Lower leg skin (tissue), 4 donors: ENCODE data around the gene RGL4. TPM values are rescaled to one million over a fixed set of nuclear protein-coding genes. Genes with fewer than 3 reads are reported as not detected.

ENCODE experiments used
- DNase-seq, 2 donors: peaks; one replicate each; pipeline ENCODE4 v3.0.0-alpha.2; 2019; ENCODE audit warnings: low spot score in 2 of 2
- H3K4me3 ChIP-seq: fragments of 200-600 bp; sonication (generic); 2 replicates; pipeline ENCODE4 v1.5.1; 2017; ENCODE audit warnings: mild to moderate bottlenecking, low read depth; ENCODE audit not compliant: poor library complexity, severe bottlenecking
- POLR2A ChIP-seq, 2 donors: fragments of 450-650 bp; IDR thresholded peaks; one replicate each; pipeline ENCODE4 v1.6.1; 2016 to 2017; ENCODE audit warnings: antibody characterized with exemption in 2 of 2, mild to moderate bottlenecking in 1 of 2, moderate library complexity in 1 of 2
- WGBS, 2 donors: methylation state at CpG; one replicate each; pipeline ENCODE4 v1.1.5; 2018; 5-methylcytosine and 5-hydroxymethylcytosine counted together
- intact Hi-C: fragments of 100-400 bp; cut with DNase I; formaldehyde crosslinking; loops from one replicate; pipeline ENCODE4 v1.15.0; 2023; ENCODE audit warnings: low total_unique reads
- total RNA-seq, 4 donors: library from RNA; depleted of rRNA; stranded (reverse); fragments of >200 nt; gene quantifications; one replicate each; pipeline ENCODE4 v1.1.0, GENCODE V29; 2016
- TF ChIP-seq, protein P1 (sequence below), 3 donors: fragments of 450-650 bp; IDR thresholded peaks; one replicate each; pipeline ENCODE4 v1.5.1; 2016; ENCODE audit warnings: antibody characterized with exemption in 3 of 3, mild to moderate bottlenecking in 3 of 3, moderate library complexity in 2 of 3

RGL4 gene
- total RNA-seq, 4 donors from 2014 or later = 0.39 TPM; not detected in 3

DNA sequence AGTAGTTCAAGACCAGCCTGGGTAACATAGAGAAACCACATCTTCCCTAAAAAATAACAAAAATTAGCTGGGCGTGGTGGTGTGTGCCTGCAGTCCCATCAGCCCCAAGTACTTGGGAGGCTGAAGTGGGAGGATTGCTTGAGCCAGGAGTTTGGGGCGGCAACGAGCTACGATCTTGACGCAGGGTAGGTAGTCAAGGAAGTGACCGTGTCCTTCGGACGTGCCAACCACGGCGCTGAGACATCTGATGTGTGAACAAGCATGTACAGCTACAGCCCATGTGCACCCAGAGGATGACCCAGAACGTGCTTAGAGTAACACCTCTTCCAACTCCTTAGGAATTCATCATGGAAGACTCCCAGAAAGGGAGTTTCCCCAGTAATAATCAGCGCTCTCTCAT is 21.4 kb downstream of the RGL4 start:
- no peak for DNase-seq
- H3K4me3 ChIP-seq = no peak overlapping the region
- no peak for TF ChIP-seq POLR2A (IDR thresholded peaks at IDR 0.05)
- TF ChIP-seq, protein P1, sequence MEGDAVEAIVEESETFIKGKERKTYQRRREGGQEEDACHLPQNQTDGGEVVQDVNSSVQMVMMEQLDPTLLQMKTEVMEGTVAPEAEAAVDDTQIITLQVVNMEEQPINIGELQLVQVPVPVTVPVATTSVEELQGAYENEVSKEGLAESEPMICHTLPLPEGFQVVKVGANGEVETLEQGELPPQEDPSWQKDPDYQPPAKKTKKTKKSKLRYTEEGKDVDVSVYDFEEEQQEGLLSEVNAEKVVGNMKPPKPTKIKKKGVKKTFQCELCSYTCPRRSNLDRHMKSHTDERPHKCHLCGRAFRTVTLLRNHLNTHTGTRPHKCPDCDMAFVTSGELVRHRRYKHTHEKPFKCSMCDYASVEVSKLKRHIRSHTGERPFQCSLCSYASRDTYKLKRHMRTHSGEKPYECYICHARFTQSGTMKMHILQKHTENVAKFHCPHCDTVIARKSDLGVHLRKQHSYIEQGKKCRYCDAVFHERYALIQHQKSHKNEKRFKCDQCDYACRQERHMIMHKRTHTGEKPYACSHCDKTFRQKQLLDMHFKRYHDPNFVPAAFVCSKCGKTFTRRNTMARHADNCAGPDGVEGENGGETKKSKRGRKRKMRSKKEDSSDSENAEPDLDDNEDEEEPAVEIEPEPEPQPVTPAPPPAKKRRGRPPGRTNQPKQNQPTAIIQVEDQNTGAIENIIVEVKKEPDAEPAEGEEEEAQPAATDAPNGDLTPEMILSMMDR (IDR thresholded peaks at IDR 0.05) = no peak
- WGBS, 2 donors = 92 to 94% methylated on average over 12 of the region's 12 CpGs
- intact Hi-C loops = no loop called here

DNA sequence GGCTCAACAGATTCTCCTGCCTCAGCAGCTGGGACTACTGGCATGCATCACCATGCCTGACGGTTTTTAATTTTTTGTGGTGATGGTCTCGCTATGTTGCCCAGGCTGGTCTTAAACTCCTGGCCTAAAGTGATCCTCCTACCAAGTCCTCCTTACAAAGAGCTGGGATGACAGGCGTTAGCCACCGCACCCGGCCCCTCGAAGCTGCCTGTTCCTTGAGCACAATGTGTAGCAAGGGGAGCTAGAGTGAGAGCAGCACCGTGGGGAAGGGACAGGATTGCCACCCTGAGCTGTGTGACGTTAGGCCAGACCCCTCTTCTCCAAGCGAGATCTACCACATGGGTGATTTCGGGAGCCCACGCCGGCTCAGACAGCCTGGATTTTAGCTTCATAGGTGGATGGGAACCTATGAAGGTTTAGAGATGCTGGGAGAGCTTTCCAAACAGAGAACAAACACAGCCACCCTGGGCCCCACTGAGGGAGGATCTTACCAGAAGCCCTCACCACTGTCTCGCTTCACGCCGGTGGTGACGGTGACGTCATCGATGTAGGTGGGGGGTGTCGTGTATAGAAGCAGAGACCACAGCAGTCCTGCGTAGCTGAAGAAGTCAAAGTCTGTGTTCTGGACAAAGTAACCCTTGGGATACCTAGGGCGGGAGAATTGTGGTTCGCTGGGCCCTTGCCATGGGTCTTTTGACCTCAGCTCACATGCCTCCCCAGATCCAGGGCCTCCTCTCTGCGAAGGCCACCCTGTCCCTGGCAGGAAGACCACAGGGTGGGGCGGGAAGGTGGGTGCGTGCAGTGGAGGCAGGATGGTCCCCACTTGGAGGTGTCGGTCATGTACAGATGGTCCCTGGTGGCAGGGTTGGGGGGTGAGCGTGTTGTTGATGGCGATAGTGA is 23.1 kb downstream of the RGL4 start:
- WGBS, 2 donors = 89 to 91% methylated on average over 25 to 28 of the region's 28 CpGs
- no peak overlapping the region for H3K4me3 ChIP-seq
- DNase-seq = no peak
- intact Hi-C loops = no loop called here
- TF ChIP-seq, protein P1 (IDR thresholded peaks at IDR 0.05) = no peak
- no peak for TF ChIP-seq POLR2A (IDR thresholded peaks at IDR 0.05)

DNA sequence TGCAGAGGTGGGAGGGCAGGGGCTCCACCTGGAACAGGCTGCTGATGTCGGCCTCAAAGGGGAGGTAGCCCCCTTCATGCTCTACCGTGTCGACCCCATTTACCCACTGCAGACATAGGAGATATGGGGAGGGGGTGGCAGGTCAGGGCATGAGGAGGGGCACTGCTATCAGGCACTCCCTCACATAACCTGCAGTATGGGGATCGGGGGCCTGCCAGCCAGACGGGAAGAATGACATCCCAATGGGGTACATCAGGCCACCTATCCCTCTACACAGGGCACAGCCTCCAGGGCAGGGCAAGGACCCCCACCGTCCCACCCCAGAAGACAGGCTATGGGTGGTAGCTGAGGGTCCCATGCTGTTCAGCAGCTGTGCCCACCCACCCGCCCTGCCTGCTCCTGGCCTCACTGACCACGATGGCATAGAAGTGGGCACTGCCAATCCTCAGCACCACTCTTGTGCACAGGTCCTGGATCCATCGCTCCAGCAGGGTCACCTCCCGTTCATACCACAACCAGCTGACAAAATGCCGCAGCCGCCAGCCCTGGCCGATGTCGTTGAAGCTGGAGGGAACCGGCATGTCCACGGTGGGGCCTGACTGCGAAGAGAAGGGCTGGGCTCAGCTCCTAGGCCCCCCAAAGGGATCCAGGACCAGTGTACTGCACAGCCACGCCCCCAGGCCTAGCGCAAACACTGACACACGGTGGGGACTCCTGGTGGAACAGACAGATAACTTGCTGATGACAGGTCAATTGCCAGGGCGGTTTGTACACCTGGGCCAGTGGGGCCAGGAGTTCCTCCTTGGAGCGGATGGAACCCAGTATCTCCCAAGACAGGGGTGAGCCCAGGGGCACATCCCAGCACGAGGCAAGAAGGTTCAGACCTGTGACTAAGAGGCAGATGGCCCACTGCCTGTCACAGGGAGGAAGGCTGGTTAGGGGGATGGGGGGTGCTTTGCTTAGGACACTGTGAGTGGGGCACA is 24.1 kb downstream of the RGL4 start:
- TF ChIP-seq, protein P1 (IDR thresholded peaks at IDR 0.05) = no peak
- no peak for TF ChIP-seq POLR2A (IDR thresholded peaks at IDR 0.05)
- DNase-seq = no peak
- intact Hi-C loops = no loop called here
- 88 to 89% methylated on average over 22 of the region's 23 CpGs for WGBS, 2 donors
- no peak overlapping the region for H3K4me3 ChIP-seq

DNA sequence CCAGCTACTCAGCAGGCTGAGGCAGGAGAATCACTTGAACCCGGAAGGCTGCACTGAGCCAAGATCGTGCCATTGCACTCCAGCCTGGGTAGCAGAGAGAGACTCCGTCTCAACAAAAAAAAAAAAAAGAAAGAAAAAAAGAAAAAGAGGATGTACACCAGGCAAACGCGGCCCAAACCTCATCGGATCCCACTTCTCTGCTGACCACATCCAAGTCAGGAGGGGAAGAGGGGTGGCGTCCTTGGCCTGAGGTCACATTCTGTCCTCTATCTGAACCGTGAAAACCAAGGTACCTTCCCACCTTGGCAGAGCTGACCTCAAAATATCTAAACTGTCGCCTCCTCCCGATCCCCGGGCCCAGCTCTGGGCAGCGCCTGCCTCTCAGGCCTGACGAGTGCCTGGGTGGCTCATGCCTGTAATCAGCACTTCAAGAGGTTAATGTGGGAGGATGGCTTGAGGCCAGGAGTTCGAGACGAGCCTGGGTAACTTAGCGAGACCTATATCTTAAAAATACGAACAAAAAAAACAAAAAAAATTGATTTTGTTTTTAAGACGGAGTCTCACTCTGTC is 25.1 kb downstream of the RGL4 start:
- 76 to 79% methylated on average over 16 to 18 of the region's 18 CpGs for WGBS, 2 donors
- no peak overlapping the region for H3K4me3 ChIP-seq
- no peak for TF ChIP-seq POLR2A (IDR thresholded peaks at IDR 0.05)
- TF ChIP-seq, protein P1 (IDR thresholded peaks at IDR 0.05) = no peak
- DNase-seq = no peak
- intact Hi-C loops = no loop called here
